HG02884 (cell line): ENCODE measurements around the gene LURAP1L.
"Not testable (repeated sequence)": the region's sequence is repeated elsewhere in the genome, so short reads cannot be mapped to it uniquely, and the experiment has no call there.

ENCODE experiments used
- ATAC-seq: cut with Tn5 transposase; IDR thresholded peaks from one replicate; pipeline ENCODE4 v1.9.1; 2021; ENCODE audit warnings: mild to moderate bottlenecking, moderate library complexity; ENCODE audit not compliant: unreplicated experiment

LURAP1L gene

DNA sequence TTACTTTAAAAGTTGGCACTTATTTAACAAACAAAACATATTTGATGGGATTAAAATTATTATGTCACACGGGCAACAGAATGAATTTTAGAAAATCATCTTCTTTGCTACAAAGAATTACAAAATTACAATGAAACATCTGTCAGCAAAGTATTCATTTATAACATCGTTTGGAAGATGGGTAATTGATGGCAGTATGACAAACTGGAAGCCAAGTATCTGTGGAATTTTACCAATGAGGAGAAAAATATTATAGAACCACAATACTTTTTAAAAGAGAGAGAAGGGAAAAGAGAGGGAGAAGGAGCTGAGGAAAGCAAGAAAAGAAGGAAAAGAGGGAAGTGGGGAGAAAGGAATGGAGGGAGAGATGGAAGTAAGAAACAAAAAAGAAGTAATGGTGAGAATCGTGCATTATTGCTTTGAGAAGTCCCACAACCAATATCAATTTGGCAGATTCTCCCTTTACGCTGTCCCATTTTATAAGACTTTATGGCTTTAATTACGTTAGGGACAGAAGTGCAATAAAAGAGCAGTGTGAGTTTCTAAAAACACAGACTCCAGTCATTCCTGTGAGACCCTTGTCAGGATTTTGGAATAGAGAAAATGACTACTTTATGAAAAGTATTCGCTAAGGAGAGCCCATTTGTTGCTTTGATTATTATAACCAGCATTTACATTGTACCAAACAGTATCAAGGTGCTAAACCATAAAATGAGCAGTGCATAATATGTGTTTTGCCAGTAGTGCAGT is 76.7 kb downstream of the LURAP1L start:
- ATAC-seq: no peak

DNA sequence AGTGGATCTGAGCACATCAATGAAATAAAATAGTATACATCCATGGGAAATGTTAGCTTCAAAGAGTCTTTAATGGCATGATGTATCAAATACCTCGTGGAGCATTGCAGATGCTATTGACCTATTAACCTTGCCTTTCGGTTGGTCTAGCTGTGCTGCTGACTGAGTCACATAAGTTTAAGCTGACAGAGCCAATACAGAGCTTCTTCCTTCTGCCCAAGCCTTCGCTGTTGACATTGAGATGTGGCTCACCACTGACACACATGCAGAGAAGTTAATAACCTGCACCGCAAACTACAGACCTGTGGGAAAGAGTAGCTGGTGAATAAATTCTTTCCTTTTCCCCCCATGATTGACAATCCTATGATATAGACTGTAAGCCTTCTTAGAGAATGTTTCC is 78.2 kb downstream of the LURAP1L start:
- no peak for ATAC-seq

DNA sequence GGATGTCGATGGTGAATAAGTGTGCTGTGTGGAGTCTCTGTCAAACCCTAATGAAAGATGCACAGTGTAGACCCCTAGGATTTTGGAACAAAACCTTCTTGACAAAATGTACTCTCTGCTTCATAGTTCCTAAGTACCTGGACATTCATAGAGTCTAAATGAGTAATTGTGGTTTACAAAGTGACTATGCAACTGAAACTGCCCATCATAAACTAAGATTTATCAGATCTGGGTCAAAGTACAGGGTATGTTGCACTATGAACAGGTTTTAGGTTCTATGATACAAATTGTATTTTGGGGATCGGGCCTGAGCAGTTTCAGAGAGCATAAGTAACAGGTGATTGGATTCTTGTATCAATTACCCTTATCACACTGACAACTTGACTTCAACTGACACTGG is 79.4 kb downstream of the LURAP1L start:
- ATAC-seq: no peak

DNA sequence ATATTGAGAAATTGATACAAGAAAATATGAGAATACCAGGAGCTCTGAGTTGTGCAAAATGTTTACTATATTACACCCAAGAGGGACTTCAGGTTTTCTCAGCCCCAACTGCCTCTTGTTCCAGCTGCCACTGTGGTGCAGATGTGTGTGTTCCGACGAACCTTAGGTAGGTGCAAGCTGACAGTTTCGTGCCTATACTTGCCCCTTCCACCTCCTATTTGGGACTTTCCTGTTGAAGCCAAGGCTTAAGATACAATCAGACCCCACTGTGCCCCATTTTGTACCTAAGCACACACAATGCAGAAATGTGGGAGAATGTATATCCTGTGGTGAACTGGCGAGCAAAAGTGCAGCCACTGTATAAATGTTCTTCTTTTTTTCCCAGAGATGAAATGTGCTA is 80.2 kb downstream of the LURAP1L start:
- no peak for ATAC-seq

DNA sequence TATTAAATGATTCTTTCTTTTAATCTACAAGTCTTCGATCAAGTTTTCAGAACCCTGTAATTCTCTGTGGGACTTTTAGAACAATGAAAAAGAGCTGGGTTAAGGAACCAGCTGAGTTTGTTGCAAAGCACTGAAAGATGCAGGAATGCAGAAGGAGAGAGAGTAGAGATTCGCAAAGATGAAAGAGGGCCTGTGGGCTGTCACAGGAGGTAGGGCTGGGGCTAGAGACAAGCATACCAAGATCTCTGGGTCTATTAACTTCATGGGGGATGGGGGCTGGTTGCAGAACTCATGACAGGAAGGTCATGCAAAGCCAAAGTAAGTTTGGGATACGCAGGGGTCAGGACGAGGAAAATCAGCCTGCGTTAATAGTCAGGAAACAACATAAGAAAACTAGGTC is 81.8 kb downstream of the LURAP1L start:
- no peak for ATAC-seq

DNA sequence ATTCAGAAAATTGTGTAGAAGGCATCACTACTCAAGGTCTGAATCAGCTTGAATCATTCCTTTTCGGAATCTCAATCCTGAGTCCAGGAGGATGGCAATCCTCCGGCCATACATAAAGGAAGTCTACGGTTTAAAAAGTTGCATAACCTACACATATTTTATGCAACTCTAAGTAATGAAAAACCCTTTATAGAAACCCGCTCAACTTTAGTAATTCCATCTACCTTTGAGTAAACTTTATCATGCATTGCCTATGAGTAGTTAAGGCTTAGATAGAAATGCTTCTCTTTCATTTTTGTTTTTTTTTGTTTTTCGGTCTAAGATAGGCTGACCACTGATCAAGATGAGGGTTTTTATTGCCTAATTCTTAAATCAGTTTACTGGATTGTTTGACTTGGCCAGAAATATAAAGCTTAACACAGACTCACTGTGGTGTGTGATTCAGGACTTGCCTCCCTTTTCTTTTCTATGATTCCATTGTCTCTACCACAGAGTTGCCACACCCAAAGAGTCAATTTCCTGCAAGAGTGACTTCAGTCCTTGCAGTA is 85.0 kb downstream of the LURAP1L start:
- no peak for ATAC-seq

DNA sequence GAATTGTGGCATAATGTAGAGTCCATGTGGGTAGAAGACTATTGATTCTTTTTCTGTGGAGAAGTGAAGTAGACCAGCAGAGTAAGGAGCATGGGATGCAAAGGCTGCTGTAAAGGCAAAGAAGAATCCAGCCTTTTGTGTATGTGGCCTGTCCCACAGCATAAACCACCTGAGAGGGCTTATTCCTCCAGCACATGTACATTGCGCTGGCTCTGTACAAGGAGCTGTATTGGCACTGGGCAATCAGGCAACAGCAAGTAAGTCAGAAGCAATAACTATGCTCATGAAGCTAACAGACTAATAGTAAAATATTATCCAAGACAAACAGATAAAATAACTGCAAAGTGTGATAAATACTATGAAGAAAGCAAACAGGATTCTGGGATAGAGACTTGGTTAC is 86.2 kb downstream of the LURAP1L start:
- no peak for ATAC-seq

DNA sequence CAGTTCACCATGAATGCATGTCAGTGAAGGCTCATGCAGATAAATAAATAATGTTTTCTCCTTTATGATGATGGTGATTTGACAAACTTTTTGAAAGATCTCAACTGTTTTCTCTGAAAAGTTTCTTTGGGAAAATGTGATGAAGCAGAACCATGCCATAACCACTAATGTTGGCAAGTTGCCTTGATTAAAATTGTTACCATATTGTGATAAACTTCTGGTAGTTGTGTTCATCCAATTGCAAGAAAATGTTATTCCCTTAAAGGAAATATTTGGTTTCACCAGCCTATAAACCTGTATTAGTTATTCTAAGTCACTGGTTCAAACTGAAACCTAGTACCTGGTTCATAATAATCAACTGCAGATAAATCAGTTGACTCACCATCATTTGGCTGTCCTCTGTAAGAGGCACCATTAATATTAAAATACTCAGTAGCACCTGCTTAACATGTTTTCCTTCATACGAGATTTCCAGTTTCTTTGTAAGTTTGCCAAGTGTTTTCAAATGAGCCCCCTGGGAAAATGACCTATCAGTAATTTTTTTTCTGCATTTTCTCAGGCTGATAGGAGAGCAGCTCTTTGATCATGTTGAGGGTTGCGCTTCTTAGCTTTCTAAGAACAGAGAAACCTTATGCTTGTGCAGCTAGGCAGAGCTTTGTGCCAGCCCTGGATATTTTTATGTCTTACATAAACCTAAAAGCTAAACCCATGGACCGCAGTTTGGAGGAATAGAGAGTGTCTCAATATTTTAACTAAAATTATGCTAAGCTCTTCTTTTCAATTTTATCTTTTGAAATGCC is 88.0 kb downstream of the LURAP1L start:
- ATAC-seq: no peak

DNA sequence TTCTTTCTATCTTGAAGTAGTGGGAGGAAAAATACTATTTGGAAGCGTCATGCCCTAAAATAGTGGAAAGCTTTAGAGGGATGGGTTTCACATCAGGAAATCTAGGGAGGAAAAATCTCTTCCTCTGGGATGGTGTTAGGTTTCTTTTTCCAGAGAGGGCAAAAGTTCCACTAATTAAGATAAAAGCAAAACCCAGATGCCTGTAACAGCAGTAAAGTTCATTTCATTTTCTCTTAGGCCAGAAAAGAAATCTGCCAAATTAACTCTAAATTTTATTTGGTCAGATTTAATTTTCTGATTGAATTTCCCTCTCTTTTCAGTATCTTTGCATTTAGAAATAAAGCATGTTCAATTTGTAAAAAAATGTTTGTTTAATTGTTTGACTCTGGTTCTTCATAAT is 88.8 kb downstream of the LURAP1L start:
- ATAC-seq: no peak

DNA sequence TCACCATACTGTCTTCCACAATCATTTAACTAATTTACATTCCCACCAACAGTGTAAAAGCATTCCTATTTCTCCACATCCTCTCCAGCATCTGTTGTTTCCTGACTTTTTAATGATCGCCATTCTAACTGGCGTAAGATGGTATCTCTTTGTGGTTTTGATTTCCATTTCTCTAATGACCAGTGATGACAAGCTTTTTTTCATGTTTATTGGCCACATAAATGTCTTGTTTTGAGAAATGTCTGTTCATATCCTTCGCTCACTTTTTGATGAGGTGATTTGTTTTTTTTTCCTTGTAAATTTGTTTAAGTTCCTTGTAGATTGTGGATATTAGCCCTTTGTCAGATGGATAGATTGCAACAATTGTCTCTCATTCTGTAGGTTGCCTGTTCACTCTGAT is 90.6 kb downstream of the LURAP1L start:
- ATAC-seq: not testable (repeated sequence)
